Measurements from ENCODE around the gene KANSL1. TPM values are rescaled to one million over a fixed set of nuclear protein-coding genes. Genes with fewer than 3 reads are reported as not detected.

KANSL1 gene
- total and polyA plus RNA-seq, 9 of the 15 experiments (the other 6 are each of a cell fraction or from before 2014, with no cell fraction given) = 3.6 to 55.4 (median 31.8) TPM

- peak; percentile 90 for TF ChIP-seq TFE3 (CRISPR knock-in tag; IDR thresholded peaks at IDR 0.05)
- no peak for TF ChIP-seq CREM (IDR thresholded peaks at IDR 0.05; ENCODE audit: low read depth)
- TF ChIP-seq ZNF668 (CRISPR knock-in tag; IDR thresholded peaks at IDR 0.05) = no peak
- no peak for TF ChIP-seq ZNF583 (CRISPR knock-in tag; IDR thresholded peaks at IDR 0.05)
- TF ChIP-seq RAD51 (IDR thresholded peaks at IDR 0.05; ENCODE audit: borderline replicate concordance, low read depth) = peak; percentile 54; the same call in 1 of the 2 replicates
- TF ChIP-seq MCM7 (IDR thresholded peaks at IDR 0.05) = no peak
- TF ChIP-seq SIN3A (IDR thresholded peaks at IDR 0.05; ENCODE audit: borderline replicate concordance in 2 of 2, control insufficient read depth in 1 of 2, low read depth in 2 of 2, low read length in 2 of 2) = no peak
- no peak for TF ChIP-seq HDAC8 (tag; IDR thresholded peaks at IDR 0.05)
- TF ChIP-seq SRSF1 (IDR thresholded peaks at IDR 0.05; ENCODE audit: low read depth, low read length) = no peak
- TF ChIP-seq CREB5 (CRISPR knock-in tag; IDR thresholded peaks at IDR 0.05) = no peak
- TF ChIP-seq SAFB (IDR thresholded peaks at IDR 0.05; ENCODE audit: borderline replicate concordance, low read depth, low read length) = no peak
- peak; percentile 38; the same call in 1 of the 2 replicates for TF ChIP-seq ATF4 (CRISPR knock-in tag; IDR thresholded peaks at IDR 0.05)
- TF ChIP-seq E2F8 (IDR thresholded peaks at IDR 0.05; ENCODE audit: low read depth, partially characterized antibody) = no peak
- no peak for TF ChIP-seq GTF2F1 (IDR thresholded peaks at IDR 0.05; ENCODE audit: low read depth, low read length)
- TF ChIP-seq ZNF75A (CRISPR knock-in tag; IDR thresholded peaks at IDR 0.05) = no peak
Observed at GRCh38 chr17:46190763-46191162, 2.5 kb downstream of the KANSL1 start (continued).

All from K562 (cell line).